ENCODE data around the gene C1orf50.

- TF ChIP-seq, protein P1, sequence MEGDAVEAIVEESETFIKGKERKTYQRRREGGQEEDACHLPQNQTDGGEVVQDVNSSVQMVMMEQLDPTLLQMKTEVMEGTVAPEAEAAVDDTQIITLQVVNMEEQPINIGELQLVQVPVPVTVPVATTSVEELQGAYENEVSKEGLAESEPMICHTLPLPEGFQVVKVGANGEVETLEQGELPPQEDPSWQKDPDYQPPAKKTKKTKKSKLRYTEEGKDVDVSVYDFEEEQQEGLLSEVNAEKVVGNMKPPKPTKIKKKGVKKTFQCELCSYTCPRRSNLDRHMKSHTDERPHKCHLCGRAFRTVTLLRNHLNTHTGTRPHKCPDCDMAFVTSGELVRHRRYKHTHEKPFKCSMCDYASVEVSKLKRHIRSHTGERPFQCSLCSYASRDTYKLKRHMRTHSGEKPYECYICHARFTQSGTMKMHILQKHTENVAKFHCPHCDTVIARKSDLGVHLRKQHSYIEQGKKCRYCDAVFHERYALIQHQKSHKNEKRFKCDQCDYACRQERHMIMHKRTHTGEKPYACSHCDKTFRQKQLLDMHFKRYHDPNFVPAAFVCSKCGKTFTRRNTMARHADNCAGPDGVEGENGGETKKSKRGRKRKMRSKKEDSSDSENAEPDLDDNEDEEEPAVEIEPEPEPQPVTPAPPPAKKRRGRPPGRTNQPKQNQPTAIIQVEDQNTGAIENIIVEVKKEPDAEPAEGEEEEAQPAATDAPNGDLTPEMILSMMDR (IDR thresholded peaks at IDR 0.05), result no peak
- TF ChIP-seq POLR2A (IDR thresholded peaks at IDR 0.05) (no peak), POLR2AphosphoS5 (IDR thresholded peaks at IDR 0.05) (no peak), EP300 (IDR thresholded peaks at IDR 0.05) (no peak)
Observed at GRCh38 chr1:42743317-42744147, 23.5 kb upstream of the C1orf50 start.

All from upper lobe of left lung (tissue), 4 donors.